Smooth muscle cell (in vitro differentiated cells): ENCODE results near the gene PLA2G4C. TPM values are rescaled to one million over a fixed set of nuclear protein-coding genes. Genes with fewer than 3 reads are reported as not detected.

ENCODE experiments used
- DNase-seq: peaks from one replicate; lab custom pipeline; 2025; ENCODE audit not compliant: unreplicated experiment; lab: John Stamatoyannopoulos, UW
- H2AFZ ChIP-seq: fragments of 200-600 bp; sonication (generic); 2 replicates; pipeline ENCODE4 v1.6.0; 2016; ENCODE audit warnings: antibody characterized with exemption, low read depth, mild to moderate bottlenecking
- H3F3A ChIP-seq: fragments of 200-600 bp; sonication (generic); 2 replicates; pipeline ENCODE4 v1.6.0; 2017; ENCODE audit warnings: antibody characterized with exemption, low read depth
- H3K27ac ChIP-seq: fragments of 200-600 bp; sonication (generic); 2 replicates; pipeline ENCODE4 v1.5.1; 2016; ENCODE audit warnings: low read depth, mild to moderate bottlenecking
- H3K27me3 ChIP-seq: fragments of 200-600 bp; sonication (generic); 2 replicates; pipeline ENCODE4 v1.6.1; 2016; ENCODE audit warnings: low read depth, mild to moderate bottlenecking
- H3K36me3 ChIP-seq: fragments of 200-600 bp; sonication (generic); 2 replicates; pipeline ENCODE4 v1.5.1; 2016; ENCODE audit warnings: low read depth
- H3K4me1 ChIP-seq: fragments of 200-600 bp; sonication (generic); 2 replicates; pipeline ENCODE4 v1.5.1; 2016; ENCODE audit warnings: low read depth
- H3K4me2 ChIP-seq: fragments of 200-600 bp; sonication (generic); 2 replicates; pipeline ENCODE4 v1.6.0; 2016; ENCODE audit warnings: mild to moderate bottlenecking
- H3K4me3 ChIP-seq: fragments of 200-600 bp; sonication (generic); 2 replicates; pipeline ENCODE4 v1.5.1; 2016; ENCODE audit warnings: mild to moderate bottlenecking
- H3K79me2 ChIP-seq: fragments of 200-600 bp; sonication (generic); 2 replicates; pipeline ENCODE4 v1.6.0; 2016; ENCODE audit warnings: low read depth, mild to moderate bottlenecking
- H3K9ac ChIP-seq: fragments of 200-600 bp; sonication (generic); 2 replicates; pipeline ENCODE4 v1.6.0; 2016; ENCODE audit warnings: low read depth
- H3K9me3 ChIP-seq: fragments of 200-600 bp; sonication (generic); replicated peaks from 2 replicates; pipeline ENCODE4 v1.5.1; 2016; ENCODE audit warnings: low read depth
- H4K20me1 ChIP-seq: fragments of 200-600 bp; sonication (generic); 2 replicates; pipeline ENCODE4 v1.6.0; 2016; ENCODE audit warnings: low read depth
- CTCF ChIP-seq: fragments of 200-600 bp; sonication (generic); IDR thresholded peaks from 2 replicates; pipeline ENCODE4 v1.5.1; 2017; ENCODE audit warnings: borderline replicate concordance, mild to moderate bottlenecking, antibody characterized with exemption; ENCODE audit not compliant: insufficient read depth, poor library complexity, severe bottlenecking
- WGBS: methylation state at CpG from one replicate; pipeline ENCODE4 v1.1.7; 2016; ENCODE audit warnings: low lambda C conversion rate; 5-methylcytosine and 5-hydroxymethylcytosine counted together
- polyA plus RNA-seq: library from polyadenylated mRNA; unstranded; fragments of >200 nt; fragmentation: Nextera tagmentation; extraction: Ambion mirVana; gene quantifications from 2 replicates; pipeline ENCODE4 v1.2.1, GENCODE V29; 2016
- total RNA-seq: library from RNA; depleted of rRNA; stranded (reverse); fragments of >200 nt; gene quantifications from 2 replicates; pipeline ENCODE4 v1.2.3, GENCODE V29; 2014

PLA2G4C gene
- total and polyA plus RNA-seq, 2 experiments from 2014 or later, result 0.63 to 1.7 TPM

- no peaks in the 10 kb centered on the region for H3K4me1 ChIP-seq
- no peak overlapping the region for H2AFZ ChIP-seq
- no peak overlapping the region for H3K9ac ChIP-seq
- 96% methylated on average over 6 of the region's 6 CpGs for WGBS
- H3K79me2 ChIP-seq, result no peaks in the 10 kb centered on the region
- H4K20me1 ChIP-seq, result no peaks in the 10 kb centered on the region
- H3F3A ChIP-seq, result no peaks in the 10 kb centered on the region
- H3K4me2 ChIP-seq, result no peak overlapping the region
- H3K27ac ChIP-seq, result no peak overlapping the region
- no peak for TF ChIP-seq CTCF
- no peak overlapping the region for H3K4me3 ChIP-seq
- no peaks in the 10 kb centered on the region for H3K9me3 ChIP-seq
- no peaks in the 10 kb centered on the region for H3K27me3 ChIP-seq
- H3K36me3 ChIP-seq, result no peaks in the 10 kb centered on the region
- no peak for DNase-seq
Measured at GRCh38 chr19:48127561-48127960, 16.9 kb upstream of the PLA2G4C start.

GRCh38 chr19:48123907-48124651 is 13.5 kb upstream of the PLA2G4C start:
- Histone ChIP-seq H3K9me3 (no peaks in the 10 kb centered on the region), H3F3A (no peaks in the 10 kb centered on the region), H3K36me3 (no peaks in the 10 kb centered on the region), H4K20me1 (no peaks in the 10 kb centered on the region), H3K4me1 (no peaks in the 10 kb centered on the region), H3K4me3 (no peak overlapping the region), H2AFZ (no peak overlapping the region), H3K9ac (no peak overlapping the region), H3K79me2 (no peaks in the 10 kb centered on the region), H3K27ac (peak overlapping the region; percentile 24), H3K4me2 (no peak overlapping the region), H3K27me3 (no peaks in the 10 kb centered on the region)
- no peak for DNase-seq
- 79% methylated on average over 12 of the region's 12 CpGs for WGBS
- TF ChIP-seq CTCF, result no peak

GRCh38 chr19:48122421-48122820 is 11.8 kb upstream of the PLA2G4C start:
- Histone ChIP-seq H3K9ac (no peak overlapping the region), H3K4me3 (no peak overlapping the region), H3K36me3 (no peaks in the 10 kb centered on the region), H3K4me1 (no peaks in the 10 kb centered on the region), H4K20me1 (no peaks in the 10 kb centered on the region), H3F3A (no peaks in the 10 kb centered on the region), H3K4me2 (no peak overlapping the region), H2AFZ (no peak overlapping the region), H3K79me2 (no peaks in the 10 kb centered on the region), H3K9me3 (no peaks in the 10 kb centered on the region), H3K27me3 (no peaks in the 10 kb centered on the region), H3K27ac (no peak overlapping the region)
- DNase-seq, result no peak
- 90% methylated on average over 14 of the region's 14 CpGs for WGBS
- no peak for TF ChIP-seq CTCF

- H3F3A ChIP-seq, result no peaks in the 10 kb centered on the region
- no peaks in the 10 kb centered on the region for H4K20me1 ChIP-seq
- TF ChIP-seq CTCF, result no peak
- no peak overlapping the region for H3K9ac ChIP-seq
- no peaks in the 10 kb centered on the region for H3K9me3 ChIP-seq
- no peak overlapping the region for H3K4me2 ChIP-seq
- no peaks in the 10 kb centered on the region for H3K4me1 ChIP-seq
- DNase-seq, result no peak
- H3K27ac ChIP-seq, result no peak overlapping the region
- H3K4me3 ChIP-seq, result no peak overlapping the region
- H3K36me3 ChIP-seq, result no peaks in the 10 kb centered on the region
- 74% methylated on average over 10 of the region's 10 CpGs for WGBS
- no peaks in the 10 kb centered on the region for H3K79me2 ChIP-seq
- H2AFZ ChIP-seq, result no peak overlapping the region
- no peaks in the 10 kb centered on the region for H3K27me3 ChIP-seq
Measured at GRCh38 chr19:48121909-48122371, 11.3 kb upstream of the PLA2G4C start.
